BLaER1 treated with 17β-estradiol and CSF1 and Interleukin-3, amounts not matched to agents 10 nM and 100 nM (cell line): Measurements from ENCODE around the gene SLC35E3.

ENCODE experiments used
- H3K27ac ChIP-seq, 11 experiments: shearing (Covaris generic); formaldehyde crosslinking; 2 replicates each; pipeline ENCODE4 v1.8.1; 2022
- H3K27me3 ChIP-seq, 11 experiments: shearing (Covaris generic); formaldehyde crosslinking; 2 replicates each; pipeline ENCODE4 v1.8.1; 2022
- H3K36me3 ChIP-seq, 11 experiments: shearing (Covaris generic); formaldehyde crosslinking; 2 replicates each; pipeline ENCODE4 v1.8.1; 2022
- H3K4me1 ChIP-seq, 10 experiments: shearing (Covaris generic); formaldehyde crosslinking; 2 replicates each; pipeline ENCODE4 v1.8.1; 2022
- H3K4me2 ChIP-seq, 11 experiments: shearing (Covaris generic); formaldehyde crosslinking; 2 replicates each; pipeline ENCODE4 v1.8.1; 2022
- H3K4me3 ChIP-seq, 10 experiments: shearing (Covaris generic); formaldehyde crosslinking; 2 replicates each; pipeline ENCODE4 v1.8.1; 2022
- H3K9ac ChIP-seq, 11 experiments: shearing (Covaris generic); formaldehyde crosslinking; 2 replicates each; pipeline ENCODE4 v1.8.1; 2022
- H3K9me3 ChIP-seq, 11 experiments: shearing (Covaris generic); formaldehyde crosslinking; replicated peaks in 1 of 11; 2 replicates each; pipeline ENCODE4 v1.8.1; 2022
- H4K20me1 ChIP-seq, 11 experiments: shearing (Covaris generic); formaldehyde crosslinking; 2 replicates each; pipeline ENCODE4 v1.8.1; 2022
- Cebpa-rat ChIP-seq, 11 experiments: shearing (Covaris generic); IDR thresholded peaks; 2 replicates each; pipeline ENCODE4 v1.8.1; 2022

SLC35E3 gene

DNA sequence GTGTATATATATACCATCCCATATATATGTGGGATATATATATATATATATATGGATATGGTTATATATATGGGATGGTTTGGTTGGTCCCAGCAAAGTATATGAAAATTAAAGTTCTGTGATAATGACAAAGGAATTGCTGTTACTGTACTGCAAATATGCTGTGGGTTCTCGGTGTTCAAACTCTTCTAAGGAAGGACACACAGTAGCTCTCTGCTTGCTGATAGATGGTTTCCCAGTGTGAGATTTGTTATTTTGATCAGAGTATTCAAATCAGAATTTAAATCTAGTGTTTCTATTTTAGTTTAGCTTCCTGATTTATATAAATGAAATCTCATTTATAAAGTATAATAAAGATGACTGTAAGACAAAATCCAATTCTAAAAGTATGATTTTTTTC is 19.7 kb downstream of the SLC35E3 start:
- Histone ChIP-seq H3K27ac (no peak overlapping the region), H4K20me1 (no peaks in the 10 kb centered on the region), H3K9me3 (no peaks in the 10 kb centered on the region), H3K36me3 (peaks cover 46 to 93% (median 72%) of the 10 kb centered on the region in 11 experiments), H3K4me3 (no peak overlapping the region), H3K4me2 (no peak overlapping the region), H3K4me1 (peaks cover 24 to 39% (median 32%) of the 10 kb centered on the region in 10 experiments), H3K27me3 (no peaks in the 10 kb centered on the region), H3K9ac (no peak overlapping the region)
- no peak for TF ChIP-seq Cebpa-rat (IDR thresholded peaks at IDR 0.05)

- no peak for TF ChIP-seq Cebpa-rat (IDR thresholded peaks at IDR 0.05)
- Histone ChIP-seq H3K9me3 (no peaks in the 10 kb centered on the region), H3K4me2 (no peak overlapping the region), H3K9ac (no peak overlapping the region), H3K4me1 (peaks cover 28 to 40% (median 33%) of the 10 kb centered on the region in 10 experiments), H3K4me3 (no peak overlapping the region), H3K27me3 (no peaks in the 10 kb centered on the region), H4K20me1 (no peaks in the 10 kb centered on the region), H3K27ac (no peak overlapping the region), H3K36me3 (peaks cover 37 to 84% (median 63%) of the 10 kb centered on the region in 11 experiments)
These were observed 20.7 kb downstream of the SLC35E3 start for GRCh38 chr12:68766646-68767045.

DNA sequence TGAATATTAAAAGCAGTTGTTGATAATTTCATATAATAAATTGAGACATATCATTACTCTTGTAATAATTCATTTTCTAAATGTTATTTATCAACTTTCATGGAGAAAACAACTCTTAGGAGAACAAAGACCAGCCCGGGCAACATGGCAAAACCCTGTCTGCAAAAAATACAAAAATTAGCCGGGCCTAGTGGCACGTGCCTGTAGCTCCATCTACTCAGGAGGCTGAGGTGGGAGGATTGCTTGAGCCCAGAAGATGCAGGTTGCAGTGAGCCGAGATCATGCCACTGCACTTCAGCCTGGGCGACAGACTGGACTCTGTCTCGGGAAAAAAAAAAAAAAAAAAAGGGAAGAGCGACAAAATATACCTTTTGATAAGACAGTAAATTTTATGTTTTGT is 21.2 kb downstream of the SLC35E3 start:
- no peaks in the 10 kb centered on the region for H3K9me3 ChIP-seq
- H4K20me1 ChIP-seq, result no peaks in the 10 kb centered on the region
- H3K4me3 ChIP-seq, result no peak overlapping the region
- peaks cover 28 to 40% (median 34%) of the 10 kb centered on the region in 10 experiments for H3K4me1 ChIP-seq
- H3K36me3 ChIP-seq, result peaks cover 33 to 78% (median 57%) of the 10 kb centered on the region in 11 experiments
- no peak overlapping the region for H3K9ac ChIP-seq
- TF ChIP-seq Cebpa-rat (IDR thresholded peaks at IDR 0.05), result no peak
- H3K27ac ChIP-seq, result no peak overlapping the region
- no peak overlapping the region for H3K4me2 ChIP-seq
- H3K27me3 ChIP-seq, result no peaks in the 10 kb centered on the region

GRCh38 chr12:68768431-68768939 is 22.5 kb downstream of the SLC35E3 start:
- Histone ChIP-seq H4K20me1 (no peaks in the 10 kb centered on the region), H3K4me1 (peaks cover 35 to 51% (median 43%) of the 10 kb centered on the region in 10 experiments), H3K36me3 (peaks cover 23 to 65% (median 45%) of the 10 kb centered on the region in 11 experiments), H3K27ac (no peak overlapping the region), H3K9me3 (no peaks in the 10 kb centered on the region), H3K4me2 (no peak overlapping the region), H3K27me3 (no peaks in the 10 kb centered on the region), H3K4me3 (no peak overlapping the region), H3K9ac (no peak overlapping the region)
- TF ChIP-seq Cebpa-rat (IDR thresholded peaks at IDR 0.05), result no peak

GRCh38 chr12:68769941-68770340 is 24.0 kb downstream of the SLC35E3 start:
- Histone ChIP-seq H3K27ac (peak overlapping the region in 7 of 11 experiments; percentile 64 to 83 (median 79); a peak in 12 of 22 replicates), H3K36me3 (peaks cover 11 to 51% (median 30%) of the 10 kb centered on the region in 11 experiments), H3K9me3 (no peaks in the 10 kb centered on the region), H3K4me2 (peak overlapping the region in 7 of 11 experiments; percentile 76 to 94 (median 84); a peak in 11 of 22 replicates), H4K20me1 (no peaks in the 10 kb centered on the region), H3K27me3 (no peaks in the 10 kb centered on the region), H3K4me3 (no peak overlapping the region), H3K4me1 (peaks cover 43 to 54% (median 50%) of the 10 kb centered on the region in 10 experiments), H3K9ac (no peak overlapping the region)
- no peak for TF ChIP-seq Cebpa-rat (IDR thresholded peaks at IDR 0.05)

GRCh38 chr12:68771223-68771925 is 25.4 kb downstream of the SLC35E3 start:
- no peaks in the 10 kb centered on the region for H4K20me1 ChIP-seq
- no peaks in the 10 kb centered on the region for H3K27me3 ChIP-seq
- no peak overlapping the region for H3K4me3 ChIP-seq
- H3K27ac ChIP-seq, result peak overlapping the region in 10 of 11 experiments; percentile 1 to 83 (median 75); a peak in 17 of 22 replicates
- H3K9me3 ChIP-seq, result no peaks in the 10 kb centered on the region
- peaks cover 10 to 36% (median 20%) of the 10 kb centered on the region in 11 experiments for H3K36me3 ChIP-seq
- peak overlapping the region; percentile 57 to 96 (median 84) for H3K4me2 ChIP-seq
- no peak for TF ChIP-seq Cebpa-rat (IDR thresholded peaks at IDR 0.05)
- H3K4me1 ChIP-seq, result peaks cover 57 to 69% (median 64%) of the 10 kb centered on the region in 10 experiments
- peak overlapping the region in 6 of 11 experiments; percentile 22 to 65 (median 59); a peak in 9 of 22 replicates for H3K9ac ChIP-seq

GRCh38 chr12:68772714-68773113 is 26.7 kb downstream of the SLC35E3 start:
- Histone ChIP-seq H3K4me2 (peak overlapping the region; percentile 76 to 96 (median 87)), H4K20me1 (no peaks in the 10 kb centered on the region), H3K4me1 (peaks cover 59 to 77% (median 67%) of the 10 kb centered on the region in 10 experiments), H3K4me3 (peak overlapping the region; percentile 25 to 56 (median 42); a peak in 17 of 20 replicates), H3K27me3 (no peaks in the 10 kb centered on the region), H3K36me3 (peaks cover 0 to 23% (median 7%) of the 10 kb centered on the region in 11 experiments; a peak in 12 of 22 replicates), H3K9ac (peak overlapping the region; percentile 38 to 65 (median 57); a peak in 20 of 22 replicates), H3K27ac (peak overlapping the region; percentile 1 to 83 (median 74); a peak in 21 of 22 replicates), H3K9me3 (peaks cover 0 to 9% (median 0%) of the 10 kb centered on the region in 11 experiments; a peak in 2 of 22 replicates)
- no peak for TF ChIP-seq Cebpa-rat (IDR thresholded peaks at IDR 0.05)

GRCh38 chr12:68773582-68773981 is 27.6 kb downstream of the SLC35E3 start:
- Histone ChIP-seq H3K27me3 (no peaks in the 10 kb centered on the region), H3K9ac (peak overlapping the region; percentile 23 to 65 (median 57); a peak in 16 of 22 replicates), H3K27ac (peak overlapping the region; percentile 1 to 83 (median 74); a peak in 21 of 22 replicates), H3K4me1 (peaks cover 59 to 77% (median 67%) of the 10 kb centered on the region in 10 experiments), H3K4me3 (peak overlapping the region in 1 of 10 experiments; percentile 35; a peak in 2 of 20 replicates), H3K36me3 (peaks cover 0 to 22% (median 0%) of the 10 kb centered on the region in 11 experiments; a peak in 7 of 22 replicates), H4K20me1 (no peaks in the 10 kb centered on the region), H3K4me2 (peak overlapping the region; percentile 76 to 96 (median 87)), H3K9me3 (peaks cover 0 to 12% (median 0%) of the 10 kb centered on the region in 11 experiments; a peak in 2 of 22 replicates)
- no peak for TF ChIP-seq Cebpa-rat (IDR thresholded peaks at IDR 0.05)

DNA sequence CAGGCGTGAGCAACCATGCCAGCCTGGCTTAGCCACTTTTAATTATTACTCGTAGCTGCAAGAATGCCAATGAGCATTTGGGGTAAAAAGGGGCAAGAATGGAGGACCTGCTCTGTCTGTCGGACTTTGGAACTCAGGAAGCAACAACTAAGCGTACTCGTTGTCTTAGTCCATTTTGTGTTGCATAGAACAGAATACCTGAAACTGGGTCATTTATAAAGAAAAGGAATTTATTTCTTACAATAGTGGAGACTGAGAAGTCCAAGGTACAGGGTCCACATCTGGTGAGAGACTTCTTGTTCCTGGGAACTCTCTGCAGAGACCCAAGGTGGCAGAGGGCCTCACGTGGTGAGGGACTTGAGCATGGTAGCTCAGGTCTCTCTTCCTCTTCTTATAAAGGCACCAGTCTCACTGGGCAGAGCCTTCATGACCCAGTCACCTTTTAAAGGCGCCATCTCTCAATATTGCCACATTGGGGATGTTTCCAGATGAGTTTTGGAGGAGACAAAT is 29.2 kb downstream of the SLC35E3 start:
- Histone ChIP-seq H3K27me3 (no peaks in the 10 kb centered on the region), H3K36me3 (peaks cover 0 to 19% (median 0%) of the 10 kb centered on the region in 11 experiments; a peak in 3 of 22 replicates), H3K9ac (no peak overlapping the region), H3K4me2 (peak overlapping the region; percentile 76 to 96 (median 87)), H3K9me3 (peaks cover 0 to 12% (median 0%) of the 10 kb centered on the region in 11 experiments; a peak in 2 of 22 replicates), H3K4me3 (no peak overlapping the region), H4K20me1 (no peaks in the 10 kb centered on the region), H3K27ac (peak overlapping the region in 8 of 11 experiments; percentile 33 to 83 (median 70); a peak in 15 of 22 replicates), H3K4me1 (peaks cover 59 to 79% (median 74%) of the 10 kb centered on the region in 10 experiments)
- no peak for TF ChIP-seq Cebpa-rat (IDR thresholded peaks at IDR 0.05)
